Hepatocyte (in vitro differentiated cells): ENCODE results near the gene PDE4B.

Source experiments
- EZH2 ChIP-seq: fragments of 200-600 bp; sonication (generic); IDR thresholded peaks from 2 replicates; pipeline ENCODE4 v1.6.1; 2016; ENCODE audit warnings: antibody characterized with exemption, mild to moderate bottlenecking, borderline replicate concordance
- TF ChIP-seq, protein P1 (sequence below): fragments of 200-600 bp; sonication (generic); IDR thresholded peaks from 2 replicates; pipeline ENCODE4 v1.5.1; 2016; ENCODE audit warnings: antibody characterized with exemption, mild to moderate bottlenecking; ENCODE audit not compliant: poor library complexity

DNA sequence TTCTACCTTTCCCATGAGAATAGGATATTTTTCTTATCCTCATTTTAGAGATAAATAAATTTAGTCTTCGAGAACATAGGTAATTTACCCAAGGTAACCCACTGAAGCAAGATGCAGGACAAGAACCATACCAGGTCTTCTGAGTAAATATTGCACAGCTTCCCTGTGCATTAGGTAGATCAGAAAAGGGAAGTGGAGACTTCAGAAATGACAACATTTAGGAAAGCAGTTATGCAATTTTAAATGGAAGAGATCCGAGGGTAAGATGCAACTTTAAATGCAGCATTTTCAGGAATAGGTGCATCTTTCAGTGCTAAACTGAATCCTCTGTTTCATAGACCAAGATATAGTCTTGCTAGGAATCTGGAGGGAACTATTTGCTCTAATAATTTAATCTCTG, 534.9 kb downstream of the PDE4B start:
- TF ChIP-seq EZH2 = no peak
- TF ChIP-seq, protein P1, sequence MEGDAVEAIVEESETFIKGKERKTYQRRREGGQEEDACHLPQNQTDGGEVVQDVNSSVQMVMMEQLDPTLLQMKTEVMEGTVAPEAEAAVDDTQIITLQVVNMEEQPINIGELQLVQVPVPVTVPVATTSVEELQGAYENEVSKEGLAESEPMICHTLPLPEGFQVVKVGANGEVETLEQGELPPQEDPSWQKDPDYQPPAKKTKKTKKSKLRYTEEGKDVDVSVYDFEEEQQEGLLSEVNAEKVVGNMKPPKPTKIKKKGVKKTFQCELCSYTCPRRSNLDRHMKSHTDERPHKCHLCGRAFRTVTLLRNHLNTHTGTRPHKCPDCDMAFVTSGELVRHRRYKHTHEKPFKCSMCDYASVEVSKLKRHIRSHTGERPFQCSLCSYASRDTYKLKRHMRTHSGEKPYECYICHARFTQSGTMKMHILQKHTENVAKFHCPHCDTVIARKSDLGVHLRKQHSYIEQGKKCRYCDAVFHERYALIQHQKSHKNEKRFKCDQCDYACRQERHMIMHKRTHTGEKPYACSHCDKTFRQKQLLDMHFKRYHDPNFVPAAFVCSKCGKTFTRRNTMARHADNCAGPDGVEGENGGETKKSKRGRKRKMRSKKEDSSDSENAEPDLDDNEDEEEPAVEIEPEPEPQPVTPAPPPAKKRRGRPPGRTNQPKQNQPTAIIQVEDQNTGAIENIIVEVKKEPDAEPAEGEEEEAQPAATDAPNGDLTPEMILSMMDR = no peak
